DMS53 (cell line): ENCODE data around the gene MIEF1.
A peak's percentile ranks its signal among the peaks of the same experiment; 100 is the strongest.
"Not testable (repeated sequence)": the region's sequence is repeated elsewhere in the genome, so short reads cannot be mapped to it uniquely, and the experiment has no call there.

ENCODE experiments used
- DNase-seq: peaks from one replicate; lab custom pipeline; 2025; lab: John Stamatoyannopoulos, UW

Gene MIEF1

GRCh38 chr22:39489094-39490068, 12.7 kb upstream of the MIEF1 start:
- DNase-seq = no peak

DNA sequence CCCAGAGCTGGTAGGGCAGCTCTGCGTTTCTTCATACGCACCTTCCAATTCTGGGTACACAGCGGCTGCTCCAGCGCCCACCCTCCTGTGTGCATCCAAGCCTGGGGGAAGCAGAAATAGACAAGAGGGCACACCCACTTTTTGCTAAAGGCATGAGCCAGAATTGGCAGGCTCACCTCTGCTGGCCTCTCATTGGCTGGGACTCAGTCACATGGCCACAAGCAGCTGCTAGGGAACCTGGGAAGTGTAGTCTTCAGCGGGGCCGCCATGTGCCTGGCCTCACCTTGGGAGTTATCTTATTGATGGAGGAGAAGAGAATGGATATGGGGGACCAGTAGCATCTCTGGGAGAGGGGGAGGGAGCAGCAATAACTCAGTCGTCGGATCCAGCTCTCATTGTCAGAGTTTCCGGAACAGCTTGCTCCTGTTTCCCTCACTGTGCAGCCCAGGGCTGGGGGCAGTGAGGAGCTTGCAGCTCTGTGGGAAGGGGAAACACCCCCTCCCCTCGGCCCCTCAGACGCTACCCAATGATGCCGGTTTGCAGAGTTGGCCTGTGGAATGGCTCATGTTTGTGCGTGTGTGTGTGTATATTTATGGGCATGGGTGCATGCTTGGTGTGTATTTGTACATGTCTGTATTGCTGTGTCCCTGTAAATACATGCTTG, 11.8 kb upstream of the MIEF1 start:
- DNase-seq = peak; percentile 73

- DNase-seq = no peak
These were observed 11.0 kb upstream of the MIEF1 start for GRCh38 chr22:39490966-39491680.

DNA sequence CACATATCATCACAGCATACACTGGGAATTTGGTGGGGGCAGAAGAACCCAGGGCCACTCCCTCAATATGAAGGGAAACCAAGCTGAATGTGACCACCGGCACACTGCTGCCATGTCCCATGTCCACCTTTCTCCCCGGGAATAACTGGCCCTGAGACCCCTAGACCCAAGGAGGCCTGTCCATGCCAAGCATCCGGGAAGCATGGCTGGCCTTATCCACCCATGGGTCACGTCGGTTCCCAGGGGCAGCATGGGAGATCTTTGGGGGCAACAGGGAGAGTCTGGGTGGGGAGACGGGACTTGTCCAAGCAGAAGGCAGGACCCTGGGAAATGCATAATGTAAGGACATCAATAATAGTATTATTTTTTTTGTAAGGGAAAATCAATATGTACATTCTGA, 10.4 kb upstream of the MIEF1 start:
- no peak for DNase-seq

GRCh38 chr22:39492186-39492585, 9.9 kb upstream of the MIEF1 start:
- no peak for DNase-seq

DNA sequence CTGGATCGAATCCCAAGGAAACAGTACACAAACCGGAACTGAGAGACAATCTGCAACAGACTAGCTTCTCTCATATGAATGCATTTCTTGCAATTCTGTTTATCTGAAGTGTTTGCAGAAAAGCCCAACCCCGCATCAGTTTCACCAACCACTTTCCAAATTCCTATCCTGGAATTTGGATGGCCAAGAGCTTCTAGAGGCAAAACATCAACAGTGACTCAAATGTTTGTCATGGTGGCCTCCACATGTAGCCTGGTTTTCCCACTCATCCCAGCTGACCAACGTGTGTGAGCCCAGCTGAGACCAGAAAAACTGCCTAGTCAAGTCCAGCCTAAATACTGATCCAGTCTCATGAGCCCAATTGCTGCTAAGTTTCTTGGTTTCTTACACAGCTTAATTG, 8.3 kb upstream of the MIEF1 start:
- peak; percentile 29 for DNase-seq

GRCh38 chr22:39494471-39495120, 7.5 kb upstream of the MIEF1 start:
- no peak for DNase-seq

DNA sequence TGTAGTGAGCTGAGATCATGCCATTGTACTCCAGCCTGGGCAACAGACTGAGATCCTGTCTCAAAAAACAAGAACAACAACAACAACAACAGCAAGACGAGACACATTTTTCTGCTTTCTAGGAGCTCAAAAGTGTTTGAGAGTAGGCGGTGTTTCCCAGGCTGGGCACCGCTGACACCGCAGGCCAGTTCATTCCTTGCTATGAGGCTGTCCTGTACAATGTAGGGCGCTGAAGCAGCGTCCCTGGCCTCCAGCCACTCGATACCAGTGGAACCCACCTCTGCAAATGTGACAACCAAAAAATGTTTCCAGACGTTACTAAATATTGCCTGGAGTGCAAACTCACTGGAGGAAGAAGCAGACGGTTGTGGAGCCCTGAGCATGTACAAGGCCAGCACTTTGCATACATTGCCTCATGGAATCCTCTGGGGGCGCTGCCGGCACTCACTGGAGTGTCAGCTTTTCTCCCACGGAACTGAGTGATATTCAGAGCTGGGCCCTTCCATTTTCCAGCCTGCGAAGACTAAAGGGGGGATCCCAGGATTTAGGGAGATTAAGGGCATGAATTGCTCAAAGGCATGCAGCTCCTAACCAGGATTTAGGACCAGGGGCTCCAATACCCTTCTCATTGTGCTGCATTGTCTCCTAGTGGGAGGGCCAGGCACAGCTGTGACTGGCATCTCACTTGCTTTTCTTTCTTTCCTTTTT, 5.8 kb upstream of the MIEF1 start:
- DNase-seq = peak; percentile 87

DNA sequence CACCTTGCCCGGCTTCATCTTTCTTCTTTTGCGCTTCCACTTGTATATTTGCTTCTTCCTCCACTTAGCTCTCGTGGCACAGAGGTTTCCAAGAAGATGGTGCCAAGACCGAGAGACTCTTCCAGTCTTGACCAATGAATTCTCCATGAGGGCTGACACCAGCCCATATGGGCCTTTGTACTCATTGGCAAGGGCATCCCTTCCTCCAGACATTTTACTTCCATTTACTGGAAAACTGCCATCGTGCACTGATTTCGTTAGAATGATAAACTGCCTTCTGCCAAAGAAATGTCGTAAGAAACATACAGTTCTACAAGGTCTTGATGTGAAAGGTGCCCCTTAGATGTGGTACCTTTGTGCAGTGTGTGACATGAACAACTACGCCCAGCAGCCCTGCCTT, 4.7 kb upstream of the MIEF1 start:
- DNase-seq = no peak

- DNase-seq = no peak
These were observed 3.7 kb upstream of the MIEF1 start for GRCh38 chr22:39498368-39498767.

- no peak for DNase-seq
These were observed 3.3 kb upstream of the MIEF1 start for GRCh38 chr22:39498802-39499201.

GRCh38 chr22:39500101-39500500, 2.0 kb upstream of the MIEF1 start:
- no peak for DNase-seq

DNA sequence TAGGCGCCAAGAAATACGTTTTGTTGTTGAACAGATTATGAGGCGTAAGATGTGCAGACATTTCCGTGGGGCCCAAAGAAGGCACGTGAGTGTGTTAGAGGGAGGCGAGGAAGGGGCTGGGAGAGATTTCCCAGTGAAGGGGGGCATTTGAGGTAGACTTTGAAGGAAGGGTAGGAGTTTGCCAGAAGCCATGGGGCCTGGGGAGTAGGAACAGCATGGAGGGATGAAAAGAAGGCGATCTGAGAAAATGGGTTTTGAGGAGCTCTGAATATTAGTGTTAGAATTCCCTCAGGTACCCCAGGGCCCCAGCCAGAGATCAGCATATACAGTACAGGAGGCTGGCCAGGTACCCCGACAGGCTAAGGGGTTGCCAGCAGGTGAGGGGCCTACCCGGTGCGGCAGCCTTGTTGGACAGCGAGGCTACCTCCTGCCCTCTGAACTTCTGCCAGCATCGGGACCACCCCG, 414 bp upstream of the MIEF1 start:
- no peak for DNase-seq

- DNase-seq = no peak
These were observed 809 bp downstream of the MIEF1 start for GRCh38 chr22:39502789-39503409.

- DNase-seq = no peak
These were observed 1.5 kb downstream of the MIEF1 start for GRCh38 chr22:39503630-39504029.

DNA sequence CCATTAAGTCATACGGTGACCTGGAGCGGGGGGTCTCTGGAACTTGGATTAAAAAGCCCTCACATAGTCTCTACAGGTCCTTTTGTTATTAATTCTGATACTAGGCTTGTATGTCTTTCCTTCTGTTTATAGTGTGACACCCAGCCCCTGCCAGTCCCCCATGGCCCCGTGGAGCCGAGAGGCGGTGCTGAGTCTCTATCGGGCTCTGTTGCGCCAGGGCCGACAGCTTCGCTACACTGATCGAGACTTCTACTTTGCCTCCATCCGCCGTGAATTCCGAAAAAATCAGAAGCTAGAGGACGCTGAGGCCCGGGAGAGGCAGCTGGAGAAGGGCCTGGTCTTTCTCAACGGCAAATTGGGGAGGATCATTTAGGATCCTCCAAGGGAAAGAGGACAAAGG, 2.0 kb downstream of the MIEF1 start:
- DNase-seq = no peak

GRCh38 chr22:39507021-39507420, 4.9 kb downstream of the MIEF1 start:
- not testable (repeated sequence) for DNase-seq

DNA sequence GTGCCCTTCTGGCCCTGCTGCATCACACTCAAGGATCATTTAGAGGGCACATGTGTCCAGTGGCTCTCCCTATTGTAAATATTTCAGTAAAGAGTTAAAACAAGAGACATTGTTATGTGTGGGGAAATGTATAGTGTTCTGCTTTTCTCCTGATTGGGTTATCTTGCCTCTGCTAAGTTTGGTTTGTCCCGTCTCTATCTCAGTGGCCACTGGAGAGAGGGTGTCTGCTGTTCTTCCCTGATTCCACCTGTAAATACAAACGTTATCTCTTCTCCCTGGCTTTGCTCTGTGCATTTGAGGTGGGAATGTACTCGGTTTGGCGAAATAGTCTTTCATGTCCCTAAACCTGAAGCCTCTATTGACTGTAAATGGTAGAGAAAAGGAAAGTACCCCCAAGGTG, 6.3 kb downstream of the MIEF1 start:
- DNase-seq = no peak

DNA sequence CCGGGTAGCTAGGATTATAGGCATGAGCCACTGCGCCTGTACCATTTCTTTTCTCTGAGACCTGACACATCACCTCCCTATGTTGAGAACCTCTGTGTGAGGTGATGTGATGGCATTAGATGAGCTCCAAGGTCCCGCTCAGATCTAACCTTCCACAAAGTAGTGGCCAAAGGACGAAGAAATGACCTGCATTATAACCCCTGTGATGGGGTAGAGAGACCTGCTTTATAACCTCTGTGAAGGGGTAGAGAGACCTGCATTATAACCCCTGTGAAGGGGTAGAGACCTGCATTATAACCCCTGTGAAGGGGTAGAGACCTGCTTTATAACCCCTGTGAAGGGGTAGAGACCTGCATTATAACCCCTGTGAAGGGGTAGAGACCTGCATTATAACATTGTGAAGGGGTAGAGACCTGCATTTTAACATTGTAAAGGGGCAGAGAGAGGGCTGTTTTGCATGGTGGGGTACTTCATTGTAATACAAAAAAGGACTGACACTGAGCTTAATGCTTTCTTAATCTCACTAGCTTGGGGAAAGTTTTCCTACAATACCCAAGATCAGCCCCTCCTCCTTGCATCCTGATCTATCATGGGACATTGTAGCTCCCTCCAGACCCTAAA, 8.5 kb downstream of the MIEF1 start:
- DNase-seq = no peak

GRCh38 chr22:39511226-39511625, 9.1 kb downstream of the MIEF1 start:
- no peak for DNase-seq
